Ureter (tissue), 1 donor: ENCODE data around the gene RASA3. TPM values are rescaled to one million over a fixed set of nuclear protein-coding genes. Genes with fewer than 3 reads are reported as not detected.
"Not testable (repeated sequence)": the region's sequence is repeated elsewhere in the genome, so short reads cannot be mapped to it uniquely, and the experiment has no call there.

ENCODE experiments used
- DNase-seq: peaks from one replicate; pipeline ENCODE4 v3.0.0-alpha.2; 2020; ENCODE audit warnings: low spot score
- total RNA-seq: library from RNA; stranded (reverse); gene quantifications from one replicate; pipeline ENCODE4 v1.2.4, GENCODE V29; 2023
- donor health status: DM: yes; HTN: yes; CAD: no.

Gene RASA3
- total RNA-seq, 1 donor from 2014 or later = 22.4 TPM

DNA sequence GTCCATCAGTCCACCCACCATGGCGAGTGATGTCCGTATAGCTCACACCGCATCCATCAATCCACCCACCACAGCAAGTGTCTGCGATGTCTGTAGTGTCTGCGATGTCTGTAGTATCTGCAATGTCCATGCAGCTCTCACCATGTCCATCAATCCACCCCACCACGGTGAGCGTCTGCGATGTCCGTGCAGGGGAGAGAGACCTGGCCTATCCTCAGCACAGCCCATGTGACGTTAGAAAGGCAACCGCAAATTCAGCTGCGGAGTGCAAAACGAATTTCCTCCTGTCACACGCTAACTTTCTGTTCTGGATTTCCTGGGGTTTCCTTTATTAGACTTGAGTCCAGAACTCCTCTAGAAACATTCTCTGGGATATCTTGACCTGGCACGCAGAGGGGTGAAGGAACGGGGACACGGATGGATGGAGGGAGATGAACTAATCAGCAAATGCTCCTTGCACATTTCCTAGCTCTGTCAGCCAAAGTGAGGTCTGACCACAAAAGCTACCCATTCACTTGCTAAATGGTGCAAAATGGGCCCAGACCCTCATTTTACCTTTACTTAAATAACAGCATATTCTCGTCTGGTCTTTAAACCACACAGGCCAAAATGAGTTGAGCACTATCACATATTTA lies 18.3 kb downstream of the RASA3 start:
- DNase-seq = no peak

DNA sequence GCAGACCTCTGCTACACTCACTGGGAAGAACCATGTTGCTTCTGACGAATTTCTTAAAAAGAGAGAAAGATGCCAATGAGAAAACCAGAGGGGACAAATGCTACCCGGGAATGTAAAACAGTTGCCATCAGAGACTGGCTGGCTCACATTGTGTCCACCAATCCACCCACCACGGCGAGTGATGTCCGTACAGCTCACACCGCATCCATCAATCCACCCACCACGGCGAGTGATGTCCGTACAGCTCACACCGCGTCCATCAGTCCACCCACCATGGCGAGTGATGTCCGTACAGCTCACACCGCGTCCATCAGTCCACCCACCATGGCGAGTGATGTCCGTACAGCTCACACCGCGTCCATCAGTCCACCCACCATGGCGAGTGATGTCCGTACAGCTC lies 19.0 kb downstream of the RASA3 start:
- DNase-seq = not testable (repeated sequence)

DNA sequence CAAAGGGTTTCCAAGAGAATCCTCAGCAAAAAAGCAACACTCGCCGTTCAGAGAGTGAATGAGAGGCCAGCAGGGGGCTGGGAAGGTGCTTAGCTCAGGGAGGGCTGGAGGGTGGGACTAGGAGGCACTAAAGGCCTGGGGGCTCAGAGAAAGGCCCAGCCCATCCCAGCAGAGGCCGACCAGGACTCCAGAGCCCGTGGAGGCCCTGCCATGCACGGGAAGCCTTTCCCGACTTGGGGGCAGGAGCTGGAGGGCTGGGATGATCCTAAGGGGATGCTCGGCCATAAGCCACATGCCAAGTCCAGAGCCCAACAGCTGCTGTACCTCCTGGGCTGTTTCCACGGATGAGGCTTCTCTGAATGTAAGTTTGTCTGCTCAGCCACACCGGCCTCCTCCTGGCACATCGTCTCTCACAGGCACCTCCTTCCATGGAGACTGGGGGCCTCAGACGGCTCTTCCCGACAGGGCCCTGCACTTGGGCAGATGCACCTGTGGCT lies 19.5 kb downstream of the RASA3 start:
- no peak for DNase-seq

DNA sequence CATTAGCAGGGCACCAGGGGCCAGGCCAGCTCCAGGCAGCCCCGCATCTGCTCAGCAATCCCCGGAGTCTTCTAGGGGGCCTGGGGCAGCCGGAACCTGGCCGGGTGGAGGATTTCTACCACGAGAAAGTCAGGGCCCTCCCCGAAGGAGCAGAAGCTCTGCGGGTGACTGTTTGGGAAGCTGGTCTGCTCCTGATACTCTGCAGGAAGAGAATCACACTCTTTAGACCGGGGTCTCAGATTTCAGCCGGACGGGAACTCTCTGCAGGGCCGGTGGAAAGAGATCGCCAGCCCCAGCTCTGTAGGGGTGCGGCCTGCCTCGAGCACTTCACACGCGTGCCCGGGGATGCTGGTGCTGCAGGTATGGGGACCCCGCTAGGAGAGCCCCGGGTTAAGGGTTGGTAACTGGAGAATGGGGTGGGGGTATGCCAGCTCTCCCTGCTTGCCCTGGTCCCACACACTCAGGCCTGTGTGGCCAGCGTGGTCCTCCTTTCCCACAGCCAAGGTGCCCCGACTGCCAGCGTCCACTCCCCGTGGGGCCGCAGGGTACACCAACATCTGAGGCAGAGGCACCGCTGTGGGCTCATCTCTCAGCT lies 20.1 kb downstream of the RASA3 start:
- no peak for DNase-seq

DNA sequence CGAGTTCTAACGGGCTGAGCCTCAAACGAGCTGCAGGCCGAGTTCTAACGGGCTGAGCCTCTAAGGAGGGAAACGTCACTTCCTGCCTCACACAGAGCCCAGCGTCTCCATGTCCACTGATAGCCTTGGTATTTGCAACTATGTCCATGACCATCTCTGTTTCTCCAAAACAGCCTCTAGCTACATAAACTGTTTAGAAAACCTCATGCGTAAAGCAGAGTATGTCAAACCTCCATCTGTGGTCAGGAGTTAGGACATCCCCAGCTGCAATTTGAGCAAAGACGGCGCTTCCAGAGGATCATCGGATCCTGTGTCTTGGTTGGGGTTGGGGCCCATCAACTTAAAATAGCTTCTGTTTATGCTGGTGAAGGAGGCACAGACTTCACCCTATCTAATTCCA lies 20.8 kb downstream of the RASA3 start:
- no peak for DNase-seq

DNA sequence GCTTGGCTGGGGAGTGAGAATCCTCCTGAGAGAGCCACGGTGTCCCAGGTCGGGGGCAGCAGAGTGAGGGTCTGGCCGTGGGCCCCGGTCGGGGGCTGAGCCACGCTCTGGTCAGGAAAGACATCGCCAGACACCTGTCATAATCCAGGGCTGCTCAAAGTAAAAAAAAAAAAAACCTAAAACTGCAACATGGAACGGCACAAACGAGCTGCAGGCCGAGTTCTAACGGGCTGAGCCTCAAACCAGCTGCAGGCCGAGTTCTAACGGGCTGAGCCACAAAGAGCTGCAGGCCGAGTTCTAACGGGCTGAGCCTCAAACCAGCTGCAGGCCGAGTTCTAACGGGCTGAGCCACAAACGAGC lies 21.6 kb downstream of the RASA3 start:
- DNase-seq = not testable (repeated sequence)

DNA sequence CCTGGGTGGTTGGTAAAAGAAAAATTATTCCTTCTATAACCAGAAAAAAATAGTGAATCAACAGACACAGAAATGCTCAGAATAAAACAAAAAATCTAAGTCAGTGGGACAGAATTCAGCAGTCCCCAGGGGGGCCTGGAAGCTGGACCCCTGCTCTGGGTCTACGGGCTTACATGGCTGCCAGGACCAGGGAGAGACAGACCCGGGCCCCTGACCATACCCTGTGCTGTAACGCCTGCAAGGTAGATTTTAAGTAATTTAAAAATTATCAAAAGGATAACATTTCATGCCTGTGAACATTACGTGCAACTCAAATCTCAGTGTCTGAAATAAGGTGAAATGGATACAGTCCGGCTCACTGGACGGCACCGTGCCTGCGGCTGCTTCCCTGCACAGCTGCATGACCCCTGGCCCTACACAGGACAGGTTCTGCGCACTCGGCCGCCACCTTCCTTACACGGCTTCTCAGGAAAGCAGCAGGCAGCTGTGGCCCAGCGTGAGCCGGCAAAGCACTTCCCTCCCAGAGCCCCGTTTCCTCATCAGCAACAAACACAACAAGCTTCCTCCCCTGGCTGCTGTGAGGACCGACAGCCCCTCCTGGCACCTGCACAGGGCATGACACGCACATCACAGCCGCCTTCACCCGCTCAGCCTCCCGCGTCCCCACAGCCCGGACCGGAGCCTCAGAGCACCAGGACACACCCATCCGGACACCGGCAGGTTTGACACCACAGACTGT lies 22.2 kb downstream of the RASA3 start:
- DNase-seq = no peak

DNA sequence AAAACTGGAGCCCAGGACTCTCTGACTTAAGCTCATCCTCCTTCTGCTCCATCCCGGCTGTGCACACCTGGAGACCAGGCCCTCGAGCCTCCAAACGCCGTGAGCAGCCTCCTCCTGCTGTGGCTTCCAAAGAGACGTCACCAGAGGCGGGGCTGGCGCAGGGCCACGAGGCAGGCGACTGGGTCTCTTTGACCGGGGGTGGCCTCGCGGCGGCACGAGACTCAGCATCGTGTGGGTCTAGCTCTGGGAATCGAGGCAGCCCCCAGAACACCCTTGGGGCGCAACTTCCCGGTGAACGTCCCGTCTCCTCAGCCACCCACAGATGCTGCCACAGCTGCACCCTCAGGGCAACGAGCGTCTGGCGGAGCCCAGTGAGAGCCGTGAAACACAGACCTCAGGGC lies 22.8 kb downstream of the RASA3 start:
- DNase-seq = no peak

DNA sequence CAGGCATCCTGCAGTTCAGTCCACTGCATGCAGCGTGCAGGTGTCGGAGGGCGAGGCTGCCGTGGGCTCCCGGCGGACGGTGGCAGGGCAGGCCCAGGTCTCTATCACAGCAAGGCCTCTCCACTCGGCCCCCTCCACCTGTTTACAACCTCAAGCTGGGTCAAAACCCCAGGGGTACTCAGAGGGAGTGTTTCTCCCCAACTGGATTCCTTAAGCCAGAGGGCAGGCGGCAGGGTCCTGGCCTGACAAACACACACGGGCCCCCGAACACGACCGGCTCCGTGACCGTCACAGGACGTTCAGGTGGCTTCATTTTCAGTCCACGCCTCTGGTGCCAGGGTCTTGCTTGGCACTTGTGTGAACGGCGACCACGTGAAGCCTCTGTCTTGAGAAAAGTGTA lies 23.5 kb downstream of the RASA3 start:
- no peak for DNase-seq

DNA sequence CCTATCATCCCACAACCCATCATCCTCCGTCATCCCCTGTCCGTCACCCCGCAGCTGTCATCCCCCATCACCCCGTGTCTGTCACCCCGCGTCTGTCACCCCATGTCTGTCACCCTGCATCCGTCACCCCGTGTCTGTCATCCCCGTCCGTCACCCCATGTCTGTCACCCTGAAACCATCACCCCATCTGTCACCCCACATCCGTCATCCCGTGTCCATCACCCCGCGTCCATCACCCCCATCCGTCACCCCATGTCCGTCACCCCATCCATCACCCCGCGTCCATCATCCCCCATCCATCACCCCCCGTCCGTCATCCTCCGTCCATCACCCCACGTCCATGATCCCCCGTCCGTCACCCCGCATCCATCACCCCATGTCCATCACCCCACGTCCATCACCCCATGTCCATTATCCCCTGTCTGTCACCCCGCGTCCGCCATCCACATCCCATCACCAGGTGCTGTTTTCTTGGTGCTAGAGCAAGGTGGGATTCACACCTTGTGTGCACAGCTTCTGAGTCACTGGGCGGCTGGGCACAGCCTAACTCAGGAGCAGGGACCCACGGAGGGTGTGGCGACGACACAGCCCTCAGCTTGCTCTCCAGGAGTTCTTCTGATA lies 24.2 kb downstream of the RASA3 start:
- no peak for DNase-seq

DNA sequence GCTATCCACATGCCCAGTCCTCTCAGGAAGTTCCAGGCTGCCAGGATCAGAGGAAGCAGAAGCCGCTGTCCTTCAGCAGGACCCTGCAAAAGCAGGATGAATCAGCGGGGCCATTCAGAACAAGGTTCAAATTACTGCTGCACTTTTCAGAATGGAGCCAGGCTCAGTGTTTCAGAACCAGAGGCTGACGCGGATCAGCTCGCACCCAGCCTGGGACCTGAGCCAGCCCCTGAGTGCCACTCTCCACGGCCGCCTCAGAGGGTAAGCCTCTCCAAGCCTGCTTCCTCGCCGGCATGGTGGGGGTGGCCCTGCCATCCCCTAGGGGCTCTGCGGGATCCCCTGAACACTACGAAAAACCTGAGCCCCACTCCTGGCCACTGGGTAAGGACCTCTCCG lies 24.7 kb downstream of the RASA3 start:
- DNase-seq = no peak

DNA sequence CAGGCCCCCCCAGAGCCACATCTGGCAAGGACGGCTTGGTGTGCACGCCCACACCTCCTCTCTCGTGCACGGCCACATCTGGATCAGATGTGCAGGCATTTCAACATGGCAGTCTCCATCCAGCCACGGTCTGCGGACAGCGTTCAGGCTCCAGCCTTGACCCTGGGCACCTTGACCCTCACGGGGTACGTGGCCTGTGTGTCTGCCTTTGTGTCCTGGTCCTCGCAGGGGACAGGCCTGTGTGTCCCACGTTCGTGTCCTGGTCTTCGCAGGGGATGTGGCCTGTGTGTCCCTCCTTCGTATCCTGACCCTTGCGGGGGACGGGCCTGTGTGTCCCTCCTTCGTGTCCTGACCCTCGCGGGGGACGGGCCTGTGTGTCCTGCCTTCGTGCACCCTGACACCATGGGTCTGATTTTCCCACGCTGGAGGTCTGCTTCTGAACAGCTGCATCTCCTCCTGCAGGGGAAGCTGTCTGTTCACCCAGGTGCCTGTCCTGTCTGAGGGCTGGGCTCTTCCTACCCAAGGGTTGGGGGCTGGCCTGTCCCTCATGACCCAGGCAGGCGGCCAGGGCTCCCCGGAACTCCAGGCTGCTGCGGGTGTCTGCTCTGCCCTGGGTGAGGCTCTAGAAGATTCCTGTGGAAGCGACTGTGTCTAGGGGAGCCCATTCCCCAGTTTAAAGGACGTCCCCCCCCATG lies 25.3 kb downstream of the RASA3 start:
- no peak for DNase-seq

DNA sequence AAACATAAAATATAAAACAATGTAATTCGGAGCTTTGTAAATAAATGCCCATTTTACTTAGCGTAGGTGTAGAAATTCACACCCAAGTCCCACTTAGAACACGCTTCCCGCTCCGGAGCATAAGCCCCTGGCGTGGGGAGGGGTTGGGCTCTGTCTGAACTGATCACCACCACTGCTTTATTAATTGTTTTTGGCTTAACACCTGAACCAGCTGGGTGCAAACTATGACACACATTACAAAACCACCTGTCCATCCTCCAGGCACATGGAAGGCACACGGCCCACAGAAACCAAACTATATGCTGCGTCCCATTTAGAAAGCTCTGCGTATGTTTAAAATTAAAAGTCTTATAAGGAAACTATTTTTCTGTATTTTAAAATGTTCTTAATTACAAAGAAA lies 25.9 kb downstream of the RASA3 start:
- no peak for DNase-seq

DNA sequence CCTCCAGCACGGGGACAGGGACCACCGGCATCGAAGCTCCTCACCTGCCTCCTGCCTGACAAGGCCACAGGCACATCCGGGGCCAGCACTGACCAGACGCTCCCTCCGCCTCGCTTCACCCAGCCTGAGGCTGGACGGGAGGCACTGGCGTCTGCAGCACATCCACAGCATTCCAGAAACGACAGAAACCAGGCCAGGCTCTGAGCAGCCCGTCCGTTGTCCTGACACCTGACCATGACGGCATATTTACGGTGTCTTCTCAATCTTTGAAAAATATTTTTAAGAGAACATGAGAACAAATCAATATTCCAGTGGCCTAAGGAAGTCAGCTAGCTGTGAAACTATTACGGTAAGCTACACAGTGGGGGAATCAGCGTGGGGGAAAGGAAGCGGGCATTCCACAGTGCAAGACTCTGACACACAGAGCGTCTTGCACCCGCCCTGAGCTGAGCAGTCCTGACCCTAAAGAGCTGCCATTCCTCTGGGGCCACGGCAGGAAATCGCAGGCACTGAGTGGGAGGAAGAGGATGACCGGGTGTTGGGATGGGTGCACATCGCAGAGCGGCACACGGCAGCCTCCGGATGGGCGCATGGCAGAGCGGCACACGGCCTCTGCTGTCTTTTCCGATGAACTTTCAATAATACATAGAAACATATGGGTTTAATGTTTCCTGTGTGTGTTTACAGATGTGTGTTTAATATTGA lies 26.8 kb downstream of the RASA3 start:
- no peak for DNase-seq

DNA sequence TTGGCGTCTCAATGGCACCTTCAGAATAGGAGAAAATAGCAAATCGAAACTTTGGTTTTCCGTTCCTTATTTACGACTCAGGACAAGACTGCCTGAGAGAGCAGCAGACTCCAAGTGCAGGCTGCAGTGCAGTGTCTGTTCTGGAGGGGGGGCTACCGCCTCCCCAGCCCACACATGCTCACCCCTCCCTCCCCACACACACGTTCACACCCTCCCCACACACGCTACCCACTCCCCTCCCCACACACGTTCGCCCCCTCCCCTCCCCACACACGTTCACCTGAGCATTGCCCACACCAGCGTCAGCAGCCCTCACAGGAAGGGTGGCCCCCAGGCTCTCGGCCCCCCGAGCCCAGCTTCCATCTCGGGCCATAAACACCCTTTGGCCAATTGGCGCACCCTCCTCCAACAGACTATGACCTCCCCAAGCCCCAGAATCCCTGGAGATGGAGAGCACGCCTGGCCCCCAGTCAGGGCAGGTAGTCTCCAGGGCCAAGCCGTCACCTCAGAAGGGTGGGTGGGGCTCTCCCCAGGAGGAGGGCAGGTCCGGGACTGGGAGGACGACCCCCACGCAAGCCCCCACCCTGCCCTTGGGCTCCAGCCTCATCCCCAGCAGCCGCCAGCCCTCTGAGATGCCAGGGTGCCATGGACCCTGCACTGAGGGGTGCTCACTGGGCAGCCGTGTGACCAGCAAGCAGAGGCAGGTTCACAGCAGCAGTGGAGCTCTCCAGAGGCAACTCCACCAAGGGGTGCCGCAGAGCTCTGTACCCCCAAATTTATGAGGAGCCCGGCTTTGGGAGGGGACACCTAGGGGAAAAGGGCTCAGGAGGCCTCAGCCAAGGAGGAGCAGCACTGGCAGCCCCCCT lies 27.5 kb downstream of the RASA3 start:
- DNase-seq = no peak

DNA sequence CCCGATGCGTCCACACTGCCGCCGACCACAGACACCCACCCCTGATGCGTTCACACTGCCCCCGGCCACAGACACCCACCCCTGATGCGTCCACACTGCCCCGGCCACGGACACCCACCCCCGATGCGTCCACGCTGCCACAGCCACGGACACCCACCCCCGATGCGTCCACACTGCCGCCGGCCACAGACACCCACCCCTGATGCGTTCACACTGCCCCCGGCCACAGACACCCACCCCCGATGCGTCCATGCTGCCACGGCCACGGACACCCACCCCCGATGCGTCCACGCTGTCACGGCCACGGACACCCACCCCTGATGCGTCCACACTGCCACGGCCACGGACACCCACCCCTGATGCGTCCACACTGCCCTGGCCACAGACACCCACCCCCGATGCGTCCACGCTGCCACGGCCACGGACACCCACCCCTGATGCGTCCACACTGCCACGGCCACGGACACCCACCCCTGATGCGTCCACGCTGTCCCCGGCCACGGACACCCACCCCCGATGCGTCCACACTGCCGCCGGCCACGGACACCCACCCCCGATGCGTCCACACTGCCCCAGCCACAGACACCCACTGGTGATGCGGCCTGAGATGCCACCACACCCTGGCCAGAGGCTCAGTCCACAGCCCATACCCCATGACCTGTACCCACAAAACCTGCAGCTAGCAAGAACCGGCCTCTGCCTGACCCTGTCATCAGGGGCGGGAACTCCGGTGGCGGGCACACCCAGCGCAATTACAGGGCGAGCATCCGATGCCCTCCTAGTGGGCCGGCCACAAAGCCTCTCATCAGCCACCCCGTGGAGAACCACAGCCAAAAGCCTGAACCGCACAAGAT lies 28.4 kb downstream of the RASA3 start:
- no peak for DNase-seq

DNA sequence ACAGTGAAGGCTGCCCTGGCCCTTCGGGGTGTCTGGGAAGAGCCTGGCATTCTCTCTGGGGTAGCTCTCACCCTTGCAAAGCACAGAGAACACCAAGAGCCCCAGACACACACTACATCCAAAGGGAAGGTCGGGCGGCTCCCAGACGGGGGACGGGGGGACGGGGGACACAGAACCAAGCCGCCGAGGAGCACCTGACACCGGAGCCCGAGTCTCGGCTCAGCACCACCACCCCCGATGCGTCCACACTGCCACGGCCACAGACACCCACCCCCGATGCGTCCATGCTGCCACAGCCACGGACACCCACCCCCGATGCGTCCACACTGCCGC lies 29.2 kb downstream of the RASA3 start:
- not testable (repeated sequence) for DNase-seq

DNA sequence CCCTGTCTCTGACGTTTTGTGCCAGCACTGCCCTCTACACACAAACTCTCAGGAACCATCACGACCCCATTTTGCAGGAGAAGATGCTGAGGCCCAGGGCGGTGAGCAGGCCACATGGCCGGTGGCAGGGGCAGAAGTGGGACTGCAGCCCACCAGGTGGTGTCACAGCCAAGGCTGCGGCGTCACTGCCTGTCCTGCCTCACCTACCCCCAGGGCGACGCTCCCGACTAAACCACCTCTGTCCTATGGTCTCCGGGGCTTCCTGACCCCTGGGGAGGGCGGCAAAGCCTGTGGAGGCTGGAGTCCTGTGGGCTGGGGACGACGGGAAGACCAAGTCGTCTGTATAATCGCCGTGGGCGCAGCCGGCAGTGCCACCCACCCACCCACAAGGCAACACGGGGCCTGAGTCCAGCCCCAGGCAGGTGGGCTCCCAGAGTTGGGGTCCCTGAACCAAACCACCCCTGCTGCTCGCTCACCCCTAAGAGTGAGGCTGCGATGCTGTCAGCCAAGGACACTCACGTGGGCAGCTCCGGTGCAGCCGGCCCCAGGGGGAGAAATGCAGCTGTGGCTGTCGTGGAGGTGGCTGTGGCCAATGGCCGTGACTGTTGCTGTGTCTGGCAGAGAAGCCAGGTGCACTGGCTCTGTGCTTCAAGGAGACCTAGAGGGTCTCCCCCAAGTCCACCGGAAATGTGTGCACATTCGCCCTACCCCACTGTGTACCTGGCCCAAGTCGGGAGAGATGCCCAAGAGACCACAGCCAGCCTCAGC lies 29.7 kb downstream of the RASA3 start:
- no peak for DNase-seq

DNA sequence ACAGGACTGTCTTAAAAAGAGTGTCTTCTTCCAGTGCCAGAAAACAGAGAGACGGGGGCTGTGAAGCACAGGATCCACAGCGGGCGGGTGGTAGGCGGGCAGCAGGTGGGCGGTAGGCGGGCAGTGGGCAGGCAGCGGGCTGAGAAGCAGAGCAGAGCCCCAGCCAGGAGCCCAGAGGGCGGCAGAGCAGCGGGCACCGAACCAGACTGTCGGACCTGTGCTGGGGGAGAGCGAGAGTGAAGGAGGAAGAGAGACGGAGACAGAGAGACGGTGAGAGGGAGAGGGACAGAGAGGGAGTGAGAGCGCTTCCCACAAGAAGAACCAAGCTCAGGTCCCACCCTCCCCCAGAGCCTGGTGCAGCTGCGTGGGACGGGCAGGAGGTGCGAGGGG lies 30.3 kb downstream of the RASA3 start:
- DNase-seq = no peak
